ENCODE data around the gene PDSS2.

DNA sequence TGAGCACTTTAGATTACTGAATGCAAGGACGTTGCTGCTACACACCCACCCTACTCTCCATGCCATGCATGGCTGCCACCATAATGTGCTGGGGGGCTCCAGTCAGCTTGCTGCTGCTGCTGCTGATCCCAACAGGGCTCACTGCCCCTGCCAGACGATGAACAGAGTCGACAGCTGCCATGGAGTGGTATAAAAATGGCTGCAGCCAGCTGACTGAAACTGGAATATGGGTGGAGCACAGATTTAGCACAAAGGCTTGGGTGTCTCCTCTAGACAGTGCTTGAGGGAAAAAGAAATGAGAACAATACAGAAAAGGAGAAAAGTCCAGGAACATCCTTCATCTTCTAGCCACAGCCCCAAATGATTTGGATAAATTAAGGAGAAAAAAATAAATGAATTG is 150.7 kb downstream of the PDSS2 start:
- TF ChIP-seq POLR2A (IDR thresholded peaks at IDR 0.05; ENCODE audit: low read depth, low read length) (no peak), POLR2AphosphoS5 (IDR thresholded peaks at IDR 0.05; ENCODE audit: low read depth, low read length) (no peak), TAF1 (IDR thresholded peaks at IDR 0.05; ENCODE audit: low read depth, low read length) (no peak), PAX5 (IDR thresholded peaks at IDR 0.05; ENCODE audit: insufficient read depth, low read length, severe bottlenecking) (no peak), SPI1 (IDR thresholded peaks at IDR 0.05; ENCODE audit: low read depth, low read length) (no peak)

Data from GM12891 (cell line).